Chondrocyte (in vitro differentiated cells): ENCODE results near the gene NBPF4. TPM values are rescaled to one million over a fixed set of nuclear protein-coding genes. Genes with fewer than 3 reads are reported as not detected.
"Not testable (repeated sequence)": the region's sequence is repeated elsewhere in the genome, so short reads cannot be mapped to it uniquely, and the experiment has no call there.

ENCODE experiments used
- DNase-seq: peaks from one replicate; pipeline ENCODE4 v3.0.0; 2021; ENCODE audit warnings: mixed read lengths, low spot score
- H3K27ac Mint-ChIP-seq: one replicate; pipeline ENCODE4 v1.8.0; 2021; ENCODE audit warnings: mild to moderate bottlenecking, moderate library complexity, mixed read lengths; ENCODE audit not compliant: unreplicated experiment
- H3K27me3 Mint-ChIP-seq: 2 replicates; pipeline ENCODE4 v1.8.0; 2021; ENCODE audit warnings: low read depth, mixed read lengths
- H3K36me3 Mint-ChIP-seq: 2 replicates; pipeline ENCODE4 v1.8.0; 2021; ENCODE audit warnings: low read depth, mixed read lengths
- H3K4me1 Mint-ChIP-seq: 2 replicates; pipeline ENCODE4 v1.8.0; 2021; ENCODE audit warnings: low read depth, mild to moderate bottlenecking, mixed read lengths
- H3K4me3 Mint-ChIP-seq: one replicate; pipeline ENCODE4 v1.8.0; 2021; ENCODE audit warnings: mild to moderate bottlenecking, moderate library complexity, mixed read lengths; ENCODE audit not compliant: unreplicated experiment
- H3K9me3 Mint-ChIP-seq: 2 replicates; pipeline ENCODE4 v1.8.0; 2021; ENCODE audit warnings: low read depth, mixed read lengths
- CTCF ChIP-seq: fragments of 200-600 bp; sonication (generic); IDR thresholded peaks from 2 replicates; pipeline ENCODE4 v1.5.0; 2021; ENCODE audit warnings: antibody characterized with exemption, mild to moderate bottlenecking, moderate library complexity
- total RNA-seq: library from RNA; stranded (reverse); gene quantifications from 3 replicates; pipeline ENCODE4 v1.2.1, GENCODE V29; 2021

Gene NBPF4
- total RNA-seq, 1 donor from 2014 or later = not detected

GRCh38 chr1:108229976-108230375 lies 13.9 kb downstream of the NBPF4 start:
- not testable (repeated sequence) for H3K36me3 Mint-ChIP-seq, H3K27ac Mint-ChIP-seq, H3K9me3 Mint-ChIP-seq, DNase-seq, H3K4me3 Mint-ChIP-seq, H3K4me1 Mint-ChIP-seq, H3K27me3 Mint-ChIP-seq

- not testable (repeated sequence) for H3K36me3 Mint-ChIP-seq, H3K27ac Mint-ChIP-seq, H3K4me3 Mint-ChIP-seq, H3K4me1 Mint-ChIP-seq, DNase-seq, H3K27me3 Mint-ChIP-seq, H3K9me3 Mint-ChIP-seq
Observed at GRCh38 chr1:108227772-108228171, 16.1 kb downstream of the NBPF4 start.

DNA sequence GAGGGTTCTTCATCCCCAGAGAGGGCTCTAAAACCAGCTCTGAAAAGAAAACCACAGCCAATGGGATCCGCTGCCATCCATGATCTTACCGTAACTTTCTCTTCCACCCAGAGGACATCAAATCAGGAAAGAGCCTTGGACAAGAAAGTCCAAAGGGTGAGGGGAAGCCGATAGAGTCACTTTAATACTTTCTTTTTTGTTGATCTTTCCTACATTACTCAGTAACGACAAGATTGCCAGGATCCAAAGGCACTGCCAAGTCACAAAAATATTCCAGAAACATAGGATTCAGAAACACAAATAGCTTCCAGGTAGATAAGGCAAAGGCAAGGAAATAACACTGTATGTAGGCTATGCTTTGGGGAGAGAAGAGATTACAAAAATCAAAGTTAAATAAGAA lies 17.0 kb downstream of the NBPF4 start:
- H3K36me3 Mint-ChIP-seq, H3K27ac Mint-ChIP-seq, H3K4me3 Mint-ChIP-seq, H3K27me3 Mint-ChIP-seq, H3K9me3 Mint-ChIP-seq, H3K4me1 Mint-ChIP-seq, DNase-seq: not testable (repeated sequence)

DNA sequence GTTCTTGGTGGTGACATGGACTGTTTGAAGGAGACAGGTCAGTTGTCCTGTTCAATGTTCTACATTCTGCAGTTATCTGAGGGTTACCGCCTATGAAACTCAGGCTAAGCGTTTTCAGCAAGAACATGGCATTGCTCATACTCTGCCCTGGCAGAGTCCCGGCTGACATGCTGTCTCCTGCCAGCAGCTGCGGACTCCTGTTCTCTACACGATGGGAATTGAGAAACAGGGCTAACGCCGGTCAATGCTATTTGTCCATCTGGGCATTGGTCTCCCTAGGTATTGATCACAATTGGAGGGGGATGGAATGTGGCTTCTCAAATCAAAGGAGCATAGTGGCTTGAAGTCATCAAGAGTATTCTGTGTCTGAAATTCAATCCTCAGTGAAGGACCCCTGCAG lies 20.6 kb downstream of the NBPF4 start:
- not testable (repeated sequence) for H3K4me3 Mint-ChIP-seq, DNase-seq, H3K36me3 Mint-ChIP-seq

GRCh38 chr1:108217515-108218174 lies 26.2 kb downstream of the NBPF4 start:
- DNase-seq, H3K36me3 Mint-ChIP-seq, H3K4me1 Mint-ChIP-seq, H3K27ac Mint-ChIP-seq, H3K9me3 Mint-ChIP-seq, H3K4me3 Mint-ChIP-seq, H3K27me3 Mint-ChIP-seq: not testable (repeated sequence)

More for the DNA sequence above, 20.6 kb downstream of the NBPF4 start:
- H3K9me3 Mint-ChIP-seq, H3K4me1 Mint-ChIP-seq, H3K27ac Mint-ChIP-seq, H3K27me3 Mint-ChIP-seq: not testable (repeated sequence)

DNA sequence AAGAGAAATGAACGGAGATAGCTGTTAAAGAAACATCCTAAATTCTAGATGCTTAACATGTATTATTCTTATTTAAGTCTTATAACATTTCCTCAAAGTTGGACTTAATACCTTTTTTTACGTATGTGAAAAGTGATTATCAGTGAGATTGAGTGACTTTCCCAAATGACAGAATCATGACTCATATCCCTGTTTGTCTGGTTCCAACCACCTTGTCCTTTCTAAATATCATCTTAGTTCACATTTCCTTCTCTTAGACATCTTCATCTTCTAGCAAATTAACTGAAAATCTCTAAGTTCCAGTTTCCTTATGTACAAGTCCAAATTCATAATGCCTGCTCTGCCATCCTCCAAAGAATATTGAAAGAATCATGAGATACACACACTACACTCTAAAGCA lies 26.9 kb downstream of the NBPF4 start:
- H3K36me3 Mint-ChIP-seq, H3K27ac Mint-ChIP-seq, H3K4me1 Mint-ChIP-seq, H3K9me3 Mint-ChIP-seq, H3K4me3 Mint-ChIP-seq, DNase-seq, H3K27me3 Mint-ChIP-seq: not testable (repeated sequence)

- not testable (repeated sequence) for H3K4me3 Mint-ChIP-seq, H3K36me3 Mint-ChIP-seq, DNase-seq, H3K4me1 Mint-ChIP-seq, H3K27me3 Mint-ChIP-seq, H3K27ac Mint-ChIP-seq, H3K9me3 Mint-ChIP-seq
Observed at GRCh38 chr1:108216028-108216890, 27.6 kb downstream of the NBPF4 start.

DNA sequence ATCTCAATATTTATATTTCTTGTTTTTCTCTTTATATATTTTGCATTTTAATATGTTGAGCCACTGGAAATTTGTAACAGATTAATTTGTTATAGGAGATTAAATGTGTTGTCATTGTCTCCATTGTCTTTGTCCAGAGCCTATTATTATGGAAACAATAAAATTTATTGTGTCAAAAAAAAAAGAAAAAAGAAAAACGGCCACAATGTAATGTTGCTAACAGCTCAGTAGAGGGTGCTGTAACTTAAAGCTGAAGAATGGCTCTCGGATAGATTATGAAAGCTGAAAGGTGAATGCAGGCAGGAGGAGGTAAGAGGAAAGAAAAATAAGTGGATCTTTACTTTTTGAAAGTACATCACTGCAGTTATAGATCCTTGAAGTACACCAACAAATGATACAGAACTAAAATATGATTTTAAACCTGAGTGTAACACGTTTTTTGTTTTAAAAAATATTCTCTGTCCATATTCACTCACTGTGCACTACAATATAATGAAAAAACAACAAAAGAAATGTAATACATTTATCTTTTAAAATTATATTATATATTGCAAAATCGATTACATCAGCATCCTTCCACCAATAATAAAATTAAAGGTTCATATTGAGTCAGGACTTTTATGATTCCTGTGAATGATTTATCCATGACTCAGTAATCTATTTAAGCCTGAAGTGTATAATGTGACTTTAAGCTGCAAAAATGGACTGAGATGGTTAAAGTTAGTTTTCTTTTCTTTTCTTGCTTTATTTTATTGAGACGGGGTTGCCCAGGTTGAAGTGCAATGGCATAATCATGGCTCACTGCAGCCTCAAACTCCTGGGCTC lies 29.0 kb downstream of the NBPF4 start:
- H3K27ac Mint-ChIP-seq, H3K27me3 Mint-ChIP-seq, H3K4me1 Mint-ChIP-seq, DNase-seq, H3K9me3 Mint-ChIP-seq, H3K4me3 Mint-ChIP-seq, H3K36me3 Mint-ChIP-seq: not testable (repeated sequence)
- peak; percentile 88 for TF ChIP-seq CTCF
